ENCODE data around the gene IL10RA. TPM values are rescaled to one million over a fixed set of nuclear protein-coding genes. Genes with fewer than 3 reads are reported as not detected.

Gene IL10RA
- total RNA-seq, 1 experiment from 2014 or later, result 0.41 TPM

GRCh38 chr11:118017631-118018315 lies 31.6 kb downstream of the IL10RA start:
- ATAC-seq (no peak), DNase-seq (ENCODE audit: low read depth, low spot score) (no peak)
- H3K4me3 ChIP-seq (ENCODE audit: low read depth in 2 of 2, low read length in 2 of 2), result no peak overlapping the region
- H3K9me3 ChIP-seq (ENCODE audit: control insufficient read depth, insufficient read depth, low read depth, low read length), result peaks cover 8% of the 10 kb centered on the region; the same call in 1 of the 2 replicates
- no peak overlapping the region for H3K27ac ChIP-seq (ENCODE audit: low read length)
- peaks cover 16% of the 10 kb centered on the region for H3K27me3 ChIP-seq (ENCODE audit: control insufficient read depth, insufficient read depth, low read length)
- BruUV-seq (replicated peaks), result no TSS peak
- POLR2A ChIA-PET, result no interaction called here
- H3K36me3 ChIP-seq (ENCODE audit: control insufficient read depth, insufficient read depth, low read length), result no peaks in the 10 kb centered on the region
- CTCF ChIA-PET, result no interaction called here
- in situ Hi-C loops (cut with HindIII; ENCODE audit: low pct_unique_long_range_greater_than_20kb, low sequenced_read_pairs) (no loop called here), intact Hi-C loops (cut with micrococcal nuclease; ENCODE audit: unreplicated experiment) (no loop called here)
- H3K4me1 ChIP-seq (ENCODE audit: control insufficient read depth, insufficient read depth, low read length), result no peaks in the 10 kb centered on the region
- TF ChIP-seq CTCF (IDR thresholded peaks at IDR 0.05), result no peak
- TF ChIP-seq TCF7L2 (IDR thresholded peaks at IDR 0.05; ENCODE audit: low read depth, low read length), result no peak
- TF ChIP-seq REST (IDR thresholded peaks at IDR 0.05; ENCODE audit: insufficient read depth in 1 of 2, low read depth in 2 of 2, low read length in 1 of 2), result no peak
- TF ChIP-seq SIN3A (IDR thresholded peaks at IDR 0.05; ENCODE audit: borderline replicate concordance, insufficient read depth, low read depth, low read length), result no peak

- DNase-seq (ENCODE audit: low read depth, low spot score), result no peak
- peaks cover 8% of the 10 kb centered on the region; the same call in 1 of the 2 replicates for H3K9me3 ChIP-seq (ENCODE audit: control insufficient read depth, insufficient read depth, low read depth, low read length)
- H3K36me3 ChIP-seq (ENCODE audit: control insufficient read depth, insufficient read depth, low read length), result no peaks in the 10 kb centered on the region
- no peak overlapping the region for H3K4me3 ChIP-seq (ENCODE audit: low read depth in 2 of 2, low read length in 2 of 2)
- no peak overlapping the region for H3K27ac ChIP-seq (ENCODE audit: low read length)
- H3K4me1 ChIP-seq (ENCODE audit: control insufficient read depth, insufficient read depth, low read length), result no peaks in the 10 kb centered on the region
- ChIA-PET CTCF (no interaction called here), POLR2A (no interaction called here)
- no peak for ATAC-seq
- TF ChIP-seq CTCF (IDR thresholded peaks at IDR 0.05), result no peak
- TF ChIP-seq TCF7L2 (IDR thresholded peaks at IDR 0.05; ENCODE audit: low read depth, low read length), result no peak
- no peak for TF ChIP-seq REST (IDR thresholded peaks at IDR 0.05; ENCODE audit: insufficient read depth in 1 of 2, low read depth in 2 of 2, low read length in 1 of 2)
- TF ChIP-seq POLR2AphosphoS5 (IDR thresholded peaks at IDR 0.05; ENCODE audit: low read depth, low read length), result no peak
- no peak for TF ChIP-seq SIN3A (IDR thresholded peaks at IDR 0.05; ENCODE audit: borderline replicate concordance, insufficient read depth, low read depth, low read length)
- in situ Hi-C loops (cut with HindIII; ENCODE audit: low pct_unique_long_range_greater_than_20kb, low sequenced_read_pairs), result no loop called here
- H3K27me3 ChIP-seq (ENCODE audit: control insufficient read depth, insufficient read depth, low read length), result peaks cover 16% of the 10 kb centered on the region
- no TSS peak for BruUV-seq (replicated peaks)
- intact Hi-C loops (cut with micrococcal nuclease; ENCODE audit: unreplicated experiment), result no loop called here
These were observed 32.2 kb downstream of the IL10RA start for GRCh38 chr11:118018401-118018800.

All from Panc1 (cell line).